Measurements from ENCODE around the gene GMPPA. TPM values are rescaled to one million over a fixed set of nuclear protein-coding genes. Genes with fewer than 3 reads are reported as not detected.
A peak's percentile ranks its signal among the peaks of the same experiment; 100 is the strongest.

Gene GMPPA
- total and polyA plus RNA-seq, 7 donors, result 14.4 to 33.8 (median 20.0) TPM

- WGBS, 3 donors, result 82 to 90% (median 84%) methylated on average over 15 to 17 of the region's 17 CpGs
- Histone ChIP-seq H3K9me3 (no peaks in the 10 kb centered on the region), H3K4me3 (no peak overlapping the region), H3K4me1 (peaks cover 5% of the 10 kb centered on the region), H3K27ac (no peak overlapping the region), H3K27me3 (ENCODE audit: insufficient read depth in 3 of 3, low read length in 2 of 3) (no peaks in the 10 kb centered on the region), H3K36me3 (ENCODE audit: insufficient read depth in 1 of 2, low read depth in 1 of 2) (peaks cover 0 to 89% of the 10 kb centered on the region in 2 donors)
- intact Hi-C loops (cut with DNase I), result no loop called here
- TF ChIP-seq, protein P1, sequence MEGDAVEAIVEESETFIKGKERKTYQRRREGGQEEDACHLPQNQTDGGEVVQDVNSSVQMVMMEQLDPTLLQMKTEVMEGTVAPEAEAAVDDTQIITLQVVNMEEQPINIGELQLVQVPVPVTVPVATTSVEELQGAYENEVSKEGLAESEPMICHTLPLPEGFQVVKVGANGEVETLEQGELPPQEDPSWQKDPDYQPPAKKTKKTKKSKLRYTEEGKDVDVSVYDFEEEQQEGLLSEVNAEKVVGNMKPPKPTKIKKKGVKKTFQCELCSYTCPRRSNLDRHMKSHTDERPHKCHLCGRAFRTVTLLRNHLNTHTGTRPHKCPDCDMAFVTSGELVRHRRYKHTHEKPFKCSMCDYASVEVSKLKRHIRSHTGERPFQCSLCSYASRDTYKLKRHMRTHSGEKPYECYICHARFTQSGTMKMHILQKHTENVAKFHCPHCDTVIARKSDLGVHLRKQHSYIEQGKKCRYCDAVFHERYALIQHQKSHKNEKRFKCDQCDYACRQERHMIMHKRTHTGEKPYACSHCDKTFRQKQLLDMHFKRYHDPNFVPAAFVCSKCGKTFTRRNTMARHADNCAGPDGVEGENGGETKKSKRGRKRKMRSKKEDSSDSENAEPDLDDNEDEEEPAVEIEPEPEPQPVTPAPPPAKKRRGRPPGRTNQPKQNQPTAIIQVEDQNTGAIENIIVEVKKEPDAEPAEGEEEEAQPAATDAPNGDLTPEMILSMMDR (IDR thresholded peaks at IDR 0.05), result no peak
- no peak for DNase-seq
- no peak for ATAC-seq
Measured at GRCh38 chr2:219488149-219488843, 10.4 kb upstream of the GMPPA start.

DNA sequence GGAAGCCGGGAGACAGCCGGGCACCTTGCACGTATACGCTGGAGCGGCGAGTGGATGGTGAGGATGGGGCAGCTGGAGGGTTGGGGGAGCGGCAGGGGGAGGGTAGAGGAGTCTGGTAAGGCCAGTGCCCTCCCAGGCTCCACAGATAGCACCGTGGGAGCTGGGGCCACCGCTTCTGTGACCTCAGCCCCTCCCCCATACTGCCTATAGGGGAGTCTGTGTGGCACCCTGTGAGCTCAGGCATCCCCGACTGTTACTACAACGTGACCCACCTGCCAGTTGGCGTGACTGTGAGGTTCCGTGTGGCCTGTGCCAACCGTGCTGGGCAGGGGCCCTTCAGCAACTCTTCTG is 9.9 kb upstream of the GMPPA start:
- no peak for ATAC-seq

DNA sequence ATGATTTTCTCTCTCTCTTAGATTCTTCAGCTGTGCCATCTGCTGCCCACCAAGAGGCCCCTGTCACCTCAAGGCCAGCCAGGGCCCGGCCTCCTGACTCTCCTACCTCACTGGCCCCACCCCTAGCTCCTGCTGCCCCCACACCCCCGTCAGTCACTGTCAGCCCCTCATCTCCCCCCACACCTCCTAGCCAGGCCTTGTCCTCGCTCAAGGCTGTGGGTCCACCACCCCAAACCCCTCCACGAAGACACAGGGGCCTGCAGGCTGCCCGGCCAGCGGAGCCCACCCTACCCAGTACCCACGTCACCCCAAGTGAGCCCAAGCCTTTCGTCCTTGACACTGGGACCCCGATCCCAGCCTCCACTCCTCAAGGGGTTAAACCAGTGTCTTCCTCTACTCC is 9.4 kb upstream of the GMPPA start:
- Histone ChIP-seq H3K27me3 (ENCODE audit: insufficient read depth in 3 of 3, low read length in 2 of 3) (no peaks in the 10 kb centered on the region), H3K9me3 (no peaks in the 10 kb centered on the region), H3K4me3 (no peak overlapping the region), H3K4me1 (peaks cover 5% of the 10 kb centered on the region), H3K36me3 (ENCODE audit: insufficient read depth in 1 of 2, low read depth in 1 of 2) (peaks cover 0 to 80% of the 10 kb centered on the region in 2 donors), H3K27ac (peak overlapping the region; percentile 66)
- no peak for ATAC-seq
- TF ChIP-seq, protein P1 (IDR thresholded peaks at IDR 0.05), result no peak
- 81 to 89% (median 83%) methylated on average over 8 to 9 of the region's 9 CpGs for WGBS, 3 donors
- no peak for DNase-seq
- intact Hi-C loops (cut with DNase I), result no loop called here

More for the DNA sequence above, 9.9 kb upstream of the GMPPA start:
- intact Hi-C loops (cut with DNase I), result no loop called here
- H3K9me3 ChIP-seq, result no peaks in the 10 kb centered on the region
- H3K27ac ChIP-seq, result peak overlapping the region; percentile 30
- DNase-seq, result no peak
- H3K4me1 ChIP-seq, result peaks cover 5% of the 10 kb centered on the region
- TF ChIP-seq, protein P1 (IDR thresholded peaks at IDR 0.05), result no peak
- WGBS, 3 donors, result 64 to 72% (median 70%) methylated on average over 13 to 14 of the region's 14 CpGs
- no peaks in the 10 kb centered on the region for H3K27me3 ChIP-seq (ENCODE audit: insufficient read depth in 3 of 3, low read length in 2 of 3)
- peaks cover 0 to 84% of the 10 kb centered on the region in 2 donors for H3K36me3 ChIP-seq (ENCODE audit: insufficient read depth in 1 of 2, low read depth in 1 of 2)
- H3K4me3 ChIP-seq, result no peak overlapping the region

DNA sequence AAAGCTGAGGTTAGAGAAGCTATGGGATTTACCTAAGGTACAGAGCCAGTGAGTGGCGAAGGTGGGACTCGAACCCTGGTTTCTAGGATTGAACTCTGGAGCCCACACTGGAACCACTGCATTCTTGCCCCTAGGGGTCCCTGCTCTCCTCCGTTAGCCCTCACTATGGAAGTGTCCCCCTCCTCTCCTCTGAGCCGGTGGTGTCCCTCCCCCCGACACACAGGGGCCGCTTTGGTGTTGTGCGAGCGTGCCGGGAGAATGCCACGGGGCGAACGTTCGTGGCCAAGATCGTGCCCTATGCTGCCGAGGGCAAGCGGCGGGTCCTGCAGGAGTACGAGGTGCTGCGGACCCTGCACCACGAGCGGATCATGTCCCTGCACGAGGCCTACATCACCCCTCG is 8.5 kb upstream of the GMPPA start:
- 71 to 85% (median 77%) methylated on average over 23 of the region's 23 CpGs for WGBS, 3 donors
- Histone ChIP-seq H3K4me3 (no peak overlapping the region), H3K36me3 (ENCODE audit: insufficient read depth in 1 of 2, low read depth in 1 of 2) (peaks cover 0 to 72% of the 10 kb centered on the region in 2 donors), H3K27ac (peak overlapping the region; percentile 66), H3K4me1 (peaks cover 8% of the 10 kb centered on the region), H3K9me3 (no peaks in the 10 kb centered on the region), H3K27me3 (ENCODE audit: insufficient read depth in 3 of 3, low read length in 2 of 3) (no peaks in the 10 kb centered on the region)
- ATAC-seq, result peak in 2 of 4 donors; percentile 9 to 13
- TF ChIP-seq, protein P1 (IDR thresholded peaks at IDR 0.05), result peak; percentile 13
- DNase-seq, result no peak
- intact Hi-C loops (cut with DNase I), result no loop called here

Measured in psoas muscle (tissue), 8 donors.